H1 (cell line): Measurements from ENCODE around the gene TRIM77.
"Not testable (repeated sequence)": the region's sequence is repeated elsewhere in the genome, so short reads cannot be mapped to it uniquely, and the experiment has no call there.

Experiments
- POLR2A ChIP-seq, 2 experiments: IDR thresholded peaks; 1 replicate in 1 of 2; 2 replicates in 1 of 2; pipeline ENCODE4 v1.6.1; 2011; ENCODE audit warnings: low read depth in 2 of 2, low read length in 2 of 2, mild to moderate bottlenecking in 2 of 2; ENCODE audit errors: control extremely low read depth in 1 of 2
- SIN3A ChIP-seq, 2 experiments: IDR thresholded peaks in 1 of 2; conservative IDR thresholded peaks in 1 of 2; 2 replicates each; pipeline ENCODE4 v1.6.1; 2011 to 2012; ENCODE audit warnings: low read length in 2 of 2, improper control_type of control experiment in 1 of 2, low read depth in 1 of 2, mild to moderate bottlenecking in 1 of 2
- SIX5 ChIP-seq: IDR thresholded peaks from 2 replicates; pipeline ENCODE4 v1.6.1; 2011; ENCODE audit warnings: mild to moderate bottlenecking, low read depth, low read length
- TF ChIP-seq, protein P1 (sequence below), 3 experiments: IDR thresholded peaks; 1 replicate in 2 of 3; 2 replicates in 1 of 3; pipeline versions ENCODE4 v1.5.1 to v1.6.1; 2011; ENCODE audit warnings: low read length in 3 of 3, mild to moderate bottlenecking in 3 of 3, inconsistent platforms in 2 of 3, low read depth in 1 of 3, moderate library complexity in 1 of 3; ENCODE audit not compliant: insufficient read depth in 1 of 3; ENCODE audit errors: control extremely low read depth in 1 of 3

DNA sequence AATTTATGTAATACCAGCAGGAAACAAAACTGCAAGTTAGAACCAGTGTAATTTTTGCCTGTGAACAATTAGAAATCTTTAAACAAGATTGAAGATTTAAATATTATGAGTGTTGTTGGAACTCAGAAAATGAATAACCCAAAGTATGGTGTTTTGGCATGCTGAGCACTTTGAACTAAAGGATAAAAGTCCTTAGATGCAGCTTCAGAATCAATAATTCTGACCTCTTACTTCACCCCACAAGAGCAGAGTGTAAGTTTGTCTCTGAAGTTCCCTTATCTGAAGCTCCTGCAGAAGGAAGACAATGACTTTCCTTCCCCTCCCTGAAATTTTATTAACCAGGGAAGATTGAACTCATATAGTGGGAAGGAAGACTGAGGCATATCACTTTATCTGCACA is 40.5 kb upstream of the TRIM77 start:
- TF ChIP-seq, protein P1, sequence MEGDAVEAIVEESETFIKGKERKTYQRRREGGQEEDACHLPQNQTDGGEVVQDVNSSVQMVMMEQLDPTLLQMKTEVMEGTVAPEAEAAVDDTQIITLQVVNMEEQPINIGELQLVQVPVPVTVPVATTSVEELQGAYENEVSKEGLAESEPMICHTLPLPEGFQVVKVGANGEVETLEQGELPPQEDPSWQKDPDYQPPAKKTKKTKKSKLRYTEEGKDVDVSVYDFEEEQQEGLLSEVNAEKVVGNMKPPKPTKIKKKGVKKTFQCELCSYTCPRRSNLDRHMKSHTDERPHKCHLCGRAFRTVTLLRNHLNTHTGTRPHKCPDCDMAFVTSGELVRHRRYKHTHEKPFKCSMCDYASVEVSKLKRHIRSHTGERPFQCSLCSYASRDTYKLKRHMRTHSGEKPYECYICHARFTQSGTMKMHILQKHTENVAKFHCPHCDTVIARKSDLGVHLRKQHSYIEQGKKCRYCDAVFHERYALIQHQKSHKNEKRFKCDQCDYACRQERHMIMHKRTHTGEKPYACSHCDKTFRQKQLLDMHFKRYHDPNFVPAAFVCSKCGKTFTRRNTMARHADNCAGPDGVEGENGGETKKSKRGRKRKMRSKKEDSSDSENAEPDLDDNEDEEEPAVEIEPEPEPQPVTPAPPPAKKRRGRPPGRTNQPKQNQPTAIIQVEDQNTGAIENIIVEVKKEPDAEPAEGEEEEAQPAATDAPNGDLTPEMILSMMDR (IDR thresholded peaks at IDR 0.05; ENCODE audit: control extremely low read depth in 1 of 3, insufficient read depth in 1 of 3, low read depth in 1 of 3, low read length in 3 of 3): not testable (repeated sequence)
- TF ChIP-seq SIX5; SIN3A (conservative IDR thresholded peaks at IDR 0.05 in 1 of 2, IDR thresholded peaks at IDR 0.05 in 1 of 2; ENCODE audit: low read depth in 1 of 2, low read length in 2 of 2); POLR2A (IDR thresholded peaks at IDR 0.05; ENCODE audit: control extremely low read depth in 1 of 2, low read depth in 2 of 2, low read length in 2 of 2): not testable (repeated sequence)
